Panc1 (cell line): ENCODE results near the gene PSMB11. TPM values are rescaled to one million over a fixed set of nuclear protein-coding genes. Genes with fewer than 3 reads are reported as not detected.

Experiments
- ATAC-seq: fragments of 200-7000 bp; cut with Tn5 transposase; 2 replicates; pipeline ENCODE4 v1.9.1; 2020; ENCODE audit warnings: mild to moderate bottlenecking, moderate library complexity
- BruUV-seq: library from RNA; stranded (reverse); fragments of 400-500 nt; replicated peaks from 2 replicates; lab custom pipeline; 2021; lab: Mats Ljungman, UMichigan
- CTCF ChIA-PET: fragments of 300-600 bp; sonication (Branson Sonifier 250); formaldehyde crosslinking; loops from one replicate; lab custom pipeline; 2022; ENCODE audit warnings: antibody characterized with exemption; lab: Charles Lee
- POLR2A ChIA-PET: fragments of 300-600 bp; sonication (Branson Sonifier 250); formaldehyde crosslinking; loops from one replicate; lab custom pipeline; 2022; ENCODE audit warnings: antibody characterized with exemption; lab: Charles Lee
- DNase-seq: peaks from one replicate; pipeline ENCODE4 v3.0.0-alpha.2; 2010; ENCODE audit warnings: low read depth, low spot score
- H3K27ac ChIP-seq: 2 replicates; pipeline ENCODE4 v1.5.1; 2011; ENCODE audit warnings: mild to moderate bottlenecking, low read length, inconsistent platforms
- H3K27me3 ChIP-seq: fragments of 200-500 bp; sonication (Bioruptor generic); 2 replicates; pipeline ENCODE4 v1.6.0; 2014; ENCODE audit warnings: low read length, inconsistent platforms; ENCODE audit not compliant: control insufficient read depth, insufficient read depth
- H3K36me3 ChIP-seq: fragments of 200-500 bp; sonication (Bioruptor generic); 2 replicates; pipeline ENCODE4 v1.5.1; 2014; ENCODE audit warnings: inconsistent platforms, mild to moderate bottlenecking, low read length, moderate library complexity; ENCODE audit not compliant: control insufficient read depth, insufficient read depth
- H3K4me1 ChIP-seq: 2 replicates; pipeline ENCODE4 v1.5.1; 2011; ENCODE audit warnings: inconsistent platforms, mild to moderate bottlenecking, low read length, moderate library complexity; ENCODE audit not compliant: control insufficient read depth, insufficient read depth
- H3K4me3 ChIP-seq, 2 experiments: 2 replicates each; pipeline ENCODE4 v1.5.1; 2011 to 2012; ENCODE audit warnings: low read depth in 2 of 2, low read length in 2 of 2, mild to moderate bottlenecking in 2 of 2, inconsistent platforms in 1 of 2, moderate library complexity in 1 of 2
- H3K9me3 ChIP-seq: fragments of 200-500 bp; sonication (Bioruptor generic); 2 replicates; pipeline ENCODE4 v1.5.1; 2014; ENCODE audit warnings: low read depth, mild to moderate bottlenecking, inconsistent platforms, low read length, moderate library complexity; ENCODE audit not compliant: control insufficient read depth, insufficient read depth
- POLR2AphosphoS5 ChIP-seq: IDR thresholded peaks from 2 replicates; pipeline ENCODE4 v1.6.1; 2012; ENCODE audit warnings: mild to moderate bottlenecking, low read depth, low read length, moderate library complexity
- SIN3A ChIP-seq: IDR thresholded peaks from 2 replicates; pipeline ENCODE4 v1.6.1; 2012; ENCODE audit warnings: low read depth, mild to moderate bottlenecking, low read length, moderate library complexity, borderline replicate concordance; ENCODE audit not compliant: insufficient read depth
- TCF7L2 ChIP-seq: IDR thresholded peaks from 2 replicates; pipeline ENCODE4 v1.6.1; 2011; ENCODE audit warnings: mild to moderate bottlenecking, low read depth, low read length, inconsistent platforms
- in situ Hi-C: cut with HindIII; loops from 2 replicates; pipeline ENCODE4 v1.10.0; 2016; ENCODE audit warnings: low sequenced_read_pairs, low pct_unique_long_range_greater_than_20kb
- intact Hi-C: fragments of 100-400 bp; cut with micrococcal nuclease; formaldehyde crosslinking; loops from one replicate; pipeline ENCODE4 v1.10.0; 2022; ENCODE audit not compliant: unreplicated experiment
- total RNA-seq: library from RNA; stranded (reverse); gene quantifications from one replicate; pipeline ENCODE4 v1.2.1, GENCODE V29; 2021; ENCODE audit not compliant: unreplicated experiment
- TF ChIP-seq, protein P1 (sequence below), 2 experiments: IDR thresholded peaks; 2 replicates each; pipeline ENCODE4 v1.6.1; 2011 to 2012; ENCODE audit warnings: low read depth in 2 of 2, control low read depth in 1 of 2, low read length in 1 of 2, mild to moderate bottlenecking in 1 of 2, moderate library complexity in 1 of 2; ENCODE audit not compliant: insufficient read depth in 1 of 2
- TF ChIP-seq, protein P2 (sequence below): fragments of 450-650 bp; IDR thresholded peaks from 2 replicates; pipeline ENCODE4 v1.5.1; 2017; ENCODE audit warnings: mild to moderate bottlenecking

PSMB11 gene
- total RNA-seq, 1 experiment from 2014 or later = not detected

DNA sequence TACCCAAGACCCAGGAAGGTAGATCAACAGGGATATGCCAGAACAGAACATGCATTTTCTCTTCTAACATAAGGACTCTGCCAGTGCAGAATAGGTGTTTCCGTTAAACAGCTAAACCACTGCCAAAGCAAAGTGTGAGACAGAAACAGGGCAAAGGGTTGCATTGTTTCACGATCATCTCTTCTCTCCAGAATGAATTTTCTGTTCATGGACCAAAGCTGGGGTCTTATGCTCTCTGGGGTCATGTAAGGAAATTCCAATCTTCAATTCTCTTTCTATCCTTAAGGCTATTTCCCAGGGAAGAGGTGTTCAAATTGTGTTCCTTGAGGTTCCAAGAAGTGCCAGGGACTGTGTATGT, 18.2 kb upstream of the PSMB11 start:
- ATAC-seq = no peak
- Histone ChIP-seq H3K4me1 (no peaks in the 10 kb centered on the region), H3K4me3 (no peak overlapping the region), H3K36me3 (no peaks in the 10 kb centered on the region; the same call in 1 of the 2 replicates), H3K27me3 (no peaks in the 10 kb centered on the region), H3K27ac (no peak overlapping the region), H3K9me3 (no peaks in the 10 kb centered on the region)
- ChIA-PET CTCF (interaction anchor here (0.6 kb wide), 1 partner anchor 140 kb away, joined by 3 read pairs; no protein-coding TSS in a partner anchor), POLR2A (no interaction called here)
- intact Hi-C loops (no loop called here), in situ Hi-C loops (no loop called here)
- TF ChIP-seq, protein P1, sequence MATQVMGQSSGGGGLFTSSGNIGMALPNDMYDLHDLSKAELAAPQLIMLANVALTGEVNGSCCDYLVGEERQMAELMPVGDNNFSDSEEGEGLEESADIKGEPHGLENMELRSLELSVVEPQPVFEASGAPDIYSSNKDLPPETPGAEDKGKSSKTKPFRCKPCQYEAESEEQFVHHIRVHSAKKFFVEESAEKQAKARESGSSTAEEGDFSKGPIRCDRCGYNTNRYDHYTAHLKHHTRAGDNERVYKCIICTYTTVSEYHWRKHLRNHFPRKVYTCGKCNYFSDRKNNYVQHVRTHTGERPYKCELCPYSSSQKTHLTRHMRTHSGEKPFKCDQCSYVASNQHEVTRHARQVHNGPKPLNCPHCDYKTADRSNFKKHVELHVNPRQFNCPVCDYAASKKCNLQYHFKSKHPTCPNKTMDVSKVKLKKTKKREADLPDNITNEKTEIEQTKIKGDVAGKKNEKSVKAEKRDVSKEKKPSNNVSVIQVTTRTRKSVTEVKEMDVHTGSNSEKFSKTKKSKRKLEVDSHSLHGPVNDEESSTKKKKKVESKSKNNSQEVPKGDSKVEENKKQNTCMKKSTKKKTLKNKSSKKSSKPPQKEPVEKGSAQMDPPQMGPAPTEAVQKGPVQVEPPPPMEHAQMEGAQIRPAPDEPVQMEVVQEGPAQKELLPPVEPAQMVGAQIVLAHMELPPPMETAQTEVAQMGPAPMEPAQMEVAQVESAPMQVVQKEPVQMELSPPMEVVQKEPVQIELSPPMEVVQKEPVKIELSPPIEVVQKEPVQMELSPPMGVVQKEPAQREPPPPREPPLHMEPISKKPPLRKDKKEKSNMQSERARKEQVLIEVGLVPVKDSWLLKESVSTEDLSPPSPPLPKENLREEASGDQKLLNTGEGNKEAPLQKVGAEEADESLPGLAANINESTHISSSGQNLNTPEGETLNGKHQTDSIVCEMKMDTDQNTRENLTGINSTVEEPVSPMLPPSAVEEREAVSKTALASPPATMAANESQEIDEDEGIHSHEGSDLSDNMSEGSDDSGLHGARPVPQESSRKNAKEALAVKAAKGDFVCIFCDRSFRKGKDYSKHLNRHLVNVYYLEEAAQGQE (IDR thresholded peaks at IDR 0.05; ENCODE audit: insufficient read depth in 1 of 2, low read depth in 2 of 2, low read length in 1 of 2) = no peak
- TF ChIP-seq SIN3A = no peak
- no peak for TF ChIP-seq POLR2AphosphoS5
- TF ChIP-seq TCF7L2 = no peak
- TF ChIP-seq, protein P2, sequence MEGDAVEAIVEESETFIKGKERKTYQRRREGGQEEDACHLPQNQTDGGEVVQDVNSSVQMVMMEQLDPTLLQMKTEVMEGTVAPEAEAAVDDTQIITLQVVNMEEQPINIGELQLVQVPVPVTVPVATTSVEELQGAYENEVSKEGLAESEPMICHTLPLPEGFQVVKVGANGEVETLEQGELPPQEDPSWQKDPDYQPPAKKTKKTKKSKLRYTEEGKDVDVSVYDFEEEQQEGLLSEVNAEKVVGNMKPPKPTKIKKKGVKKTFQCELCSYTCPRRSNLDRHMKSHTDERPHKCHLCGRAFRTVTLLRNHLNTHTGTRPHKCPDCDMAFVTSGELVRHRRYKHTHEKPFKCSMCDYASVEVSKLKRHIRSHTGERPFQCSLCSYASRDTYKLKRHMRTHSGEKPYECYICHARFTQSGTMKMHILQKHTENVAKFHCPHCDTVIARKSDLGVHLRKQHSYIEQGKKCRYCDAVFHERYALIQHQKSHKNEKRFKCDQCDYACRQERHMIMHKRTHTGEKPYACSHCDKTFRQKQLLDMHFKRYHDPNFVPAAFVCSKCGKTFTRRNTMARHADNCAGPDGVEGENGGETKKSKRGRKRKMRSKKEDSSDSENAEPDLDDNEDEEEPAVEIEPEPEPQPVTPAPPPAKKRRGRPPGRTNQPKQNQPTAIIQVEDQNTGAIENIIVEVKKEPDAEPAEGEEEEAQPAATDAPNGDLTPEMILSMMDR = no peak
- BruUV-seq = no TSS peak
- no peak for DNase-seq

DNA sequence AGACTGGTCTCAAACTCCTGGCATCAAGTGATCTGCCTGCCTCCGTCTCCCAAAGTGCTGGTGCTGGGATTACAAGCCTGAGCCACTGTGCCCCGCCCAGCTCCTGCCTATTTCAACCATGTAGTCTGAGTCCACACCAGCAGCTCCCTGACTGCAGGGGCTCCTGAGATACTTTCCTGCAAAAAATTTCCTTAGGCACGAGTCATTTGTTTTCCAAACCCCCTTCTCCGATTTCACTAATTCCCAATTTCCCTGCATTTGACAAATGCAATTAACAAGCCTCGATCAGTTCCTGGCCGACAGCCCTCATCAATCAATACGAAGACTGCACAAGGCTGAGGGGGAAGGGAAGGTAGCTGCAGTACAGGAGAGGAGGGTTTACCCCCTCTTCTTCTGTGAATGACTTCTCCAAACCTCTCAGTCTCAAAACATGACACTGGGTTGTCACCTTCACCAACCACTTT, 17.4 kb upstream of the PSMB11 start:
- no peaks in the 10 kb centered on the region; the same call in 1 of the 2 replicates for H3K36me3 ChIP-seq
- H3K27ac ChIP-seq = no peak overlapping the region
- in situ Hi-C loops = no loop called here
- ChIA-PET POLR2A (no interaction called here), CTCF (interaction anchor here (0.6 to 1.0 kb wide), 2 partner anchors 52 to 141 kb away, joined by 3 read pairs; no protein-coding TSS in a partner anchor)
- intact Hi-C loops = no loop called here
- ATAC-seq (no peak), DNase-seq (no peak)
- H3K27me3 ChIP-seq = no peaks in the 10 kb centered on the region
- H3K4me1 ChIP-seq = no peaks in the 10 kb centered on the region
- no peaks in the 10 kb centered on the region for H3K9me3 ChIP-seq
- TF ChIP-seq, protein P1 (IDR thresholded peaks at IDR 0.05; ENCODE audit: insufficient read depth in 1 of 2, low read depth in 2 of 2, low read length in 1 of 2) = no peak
- no peak for TF ChIP-seq POLR2AphosphoS5
- TF ChIP-seq, protein P2 = no peak
- no peak for TF ChIP-seq SIN3A
- TF ChIP-seq TCF7L2 = no peak
- H3K4me3 ChIP-seq = no peak overlapping the region
- BruUV-seq = no TSS peak
